ENCODE measurements around the gene GPR25.

The GPR25 gene, protein sequence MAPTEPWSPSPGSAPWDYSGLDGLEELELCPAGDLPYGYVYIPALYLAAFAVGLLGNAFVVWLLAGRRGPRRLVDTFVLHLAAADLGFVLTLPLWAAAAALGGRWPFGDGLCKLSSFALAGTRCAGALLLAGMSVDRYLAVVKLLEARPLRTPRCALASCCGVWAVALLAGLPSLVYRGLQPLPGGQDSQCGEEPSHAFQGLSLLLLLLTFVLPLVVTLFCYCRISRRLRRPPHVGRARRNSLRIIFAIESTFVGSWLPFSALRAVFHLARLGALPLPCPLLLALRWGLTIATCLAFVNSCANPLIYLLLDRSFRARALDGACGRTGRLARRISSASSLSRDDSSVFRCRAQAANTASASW

DNA sequence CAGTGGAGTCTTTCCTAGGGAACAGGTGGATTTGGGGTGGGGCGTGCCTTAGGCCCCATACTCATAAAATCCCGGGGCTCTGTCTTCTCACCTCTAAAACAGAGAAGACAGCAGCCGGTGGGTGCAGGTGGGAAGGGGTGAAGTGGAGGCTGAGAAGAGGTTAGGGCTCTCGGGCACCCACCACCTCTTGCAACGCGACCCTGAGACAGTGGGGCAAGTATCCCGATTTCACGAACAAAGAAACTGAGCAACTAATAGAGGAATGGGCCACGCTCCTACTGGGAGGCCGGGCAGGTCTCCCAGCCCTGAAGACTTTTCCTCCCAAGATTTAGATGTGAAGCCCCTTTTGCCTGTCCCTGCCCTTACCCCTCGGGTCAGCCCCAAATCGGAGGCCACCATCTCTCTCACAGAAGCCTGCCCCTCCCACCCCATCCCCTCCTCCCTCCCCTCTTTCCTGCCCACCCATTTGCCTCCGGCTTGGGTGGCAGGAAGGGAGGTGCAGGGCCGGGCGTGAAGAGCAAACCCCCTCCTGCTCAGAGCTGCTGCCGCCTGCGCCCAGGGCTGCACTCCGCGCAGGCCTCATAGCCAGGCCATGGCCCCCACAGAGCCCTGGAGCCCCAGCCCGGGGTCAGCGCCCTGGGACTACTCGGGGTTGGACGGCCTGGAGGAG, at the start of gene GPR25:
Gene GPR25 (plus strand): TSS at position 536 of the 670 bp plus-strand sequence. CDS start 57 bp downstream, at position 593.
- no peak for DNase-seq

DNA sequence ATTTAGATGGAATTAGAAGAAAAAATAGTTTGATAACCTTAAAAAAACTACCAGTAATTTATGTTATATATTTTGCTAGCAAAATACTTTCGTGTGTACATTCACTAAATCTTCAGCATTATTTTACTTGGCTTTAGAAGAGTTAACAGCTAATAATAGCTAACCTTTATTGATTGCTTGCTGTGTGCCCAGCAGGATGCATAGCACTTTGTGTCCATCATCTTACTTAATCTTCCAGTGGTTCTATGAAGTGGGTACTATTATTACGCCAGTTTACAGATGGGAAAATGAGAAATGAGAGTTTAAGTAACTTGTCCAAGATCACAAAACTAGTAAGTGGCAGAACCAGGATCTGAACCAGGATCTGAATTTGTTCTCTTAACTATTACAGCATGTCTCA, 41.7 kb upstream of the GPR25 start:
- DNase-seq: no peak

DNA sequence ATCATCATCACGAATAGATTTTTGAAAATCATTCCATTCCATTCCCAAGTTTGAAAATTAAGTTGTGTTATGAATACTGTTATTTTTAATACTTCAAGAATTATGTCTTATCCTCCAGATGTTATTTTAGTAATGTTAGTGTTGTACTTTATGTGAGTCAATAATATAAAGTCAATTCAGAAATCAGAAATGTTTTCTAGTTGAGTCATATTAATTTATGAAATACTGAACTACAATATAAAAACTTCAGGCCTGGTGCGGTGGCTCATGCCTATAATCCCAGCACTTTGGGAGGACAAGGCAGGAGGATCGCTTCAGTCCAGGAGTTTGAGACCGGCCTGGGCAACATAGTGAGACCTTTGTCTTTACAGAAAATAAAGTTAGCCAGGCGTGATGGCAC, 38.4 kb upstream of the GPR25 start:
- no peak for DNase-seq

DNA sequence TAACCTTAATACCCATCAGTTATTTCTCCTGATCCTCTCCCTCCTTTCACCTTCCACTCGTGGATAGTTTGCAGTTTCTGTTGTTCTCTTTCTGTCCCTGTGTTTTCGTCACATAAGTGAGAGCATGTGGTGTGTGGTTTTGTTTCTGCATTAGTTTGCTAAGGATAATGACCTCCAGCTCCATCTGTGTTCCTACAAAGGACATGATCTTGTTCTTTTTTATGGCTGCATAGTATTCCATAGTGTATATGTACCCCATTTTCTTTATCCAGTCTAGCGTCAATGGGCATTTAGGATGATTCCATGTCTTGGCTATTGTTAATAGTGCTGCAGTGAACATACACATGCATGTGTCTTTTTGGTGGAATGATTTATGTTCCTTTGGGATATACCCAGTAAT, 36.6 kb upstream of the GPR25 start:
- DNase-seq: no peak

DNA sequence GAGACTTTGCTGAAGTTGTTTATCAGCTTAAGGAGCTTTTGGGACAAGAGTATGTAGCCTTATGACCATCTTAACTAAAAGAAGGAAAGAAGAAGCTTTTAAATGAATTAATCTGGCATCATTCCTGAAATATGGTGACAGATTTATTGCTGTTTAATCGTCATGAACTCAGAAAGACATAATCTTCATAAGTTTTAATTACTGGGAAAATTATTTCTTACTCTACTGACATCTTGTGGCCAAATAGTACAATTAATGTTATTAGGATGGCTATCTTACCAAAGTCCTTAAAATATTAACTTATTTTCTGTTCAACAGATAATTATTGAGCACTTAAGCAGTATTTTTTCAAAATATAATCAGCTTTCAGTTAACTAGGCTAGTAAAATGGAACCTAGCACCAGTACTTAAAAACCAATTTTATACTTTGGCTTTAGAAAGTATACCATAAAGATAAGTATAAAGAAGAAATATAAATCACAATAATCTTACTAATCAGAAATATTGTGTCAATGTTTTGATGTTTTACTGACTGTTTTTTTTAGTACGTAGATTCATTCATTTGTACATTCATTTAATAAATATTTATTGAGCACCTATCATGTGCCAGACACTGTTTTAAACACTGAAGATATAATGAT, 34.7 kb upstream of the GPR25 start:
- no peak for DNase-seq

DNA sequence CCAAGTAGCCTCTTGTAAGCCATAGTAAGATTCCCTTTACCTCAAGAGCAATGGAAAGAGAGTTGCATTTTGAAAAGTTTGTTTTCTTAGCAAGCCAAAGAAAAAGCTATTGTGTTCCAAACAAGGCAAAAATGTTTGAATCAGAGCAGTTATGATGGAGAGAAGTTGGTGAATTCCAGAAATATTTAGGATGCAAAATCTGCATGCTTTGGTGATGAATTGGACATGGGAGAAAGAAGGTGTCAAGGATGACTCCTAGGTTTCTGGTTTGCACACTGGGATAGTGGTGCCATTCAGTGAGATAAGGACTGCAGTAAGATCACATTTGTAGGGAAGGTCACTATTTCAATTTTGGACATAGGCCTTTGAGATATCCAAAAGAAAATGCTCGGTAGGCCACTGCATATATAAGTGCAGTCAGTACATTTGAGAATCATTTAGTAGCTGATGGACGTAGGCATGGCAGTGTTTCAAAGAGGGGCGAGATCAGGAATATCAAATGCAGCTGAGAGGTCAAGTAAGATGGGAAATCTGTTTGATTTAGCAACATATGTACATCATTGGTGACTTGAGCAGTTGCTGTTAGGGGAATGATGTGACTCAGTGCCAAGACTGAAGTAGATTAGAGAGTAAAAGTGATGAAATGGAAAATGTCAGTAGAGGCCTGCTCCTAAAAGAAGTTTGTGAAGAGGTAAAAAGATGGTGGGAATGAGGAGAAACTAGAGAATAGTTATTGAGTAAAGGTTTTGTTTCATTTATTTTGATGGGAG, 33.9 kb upstream of the GPR25 start:
- no peak for DNase-seq

DNA sequence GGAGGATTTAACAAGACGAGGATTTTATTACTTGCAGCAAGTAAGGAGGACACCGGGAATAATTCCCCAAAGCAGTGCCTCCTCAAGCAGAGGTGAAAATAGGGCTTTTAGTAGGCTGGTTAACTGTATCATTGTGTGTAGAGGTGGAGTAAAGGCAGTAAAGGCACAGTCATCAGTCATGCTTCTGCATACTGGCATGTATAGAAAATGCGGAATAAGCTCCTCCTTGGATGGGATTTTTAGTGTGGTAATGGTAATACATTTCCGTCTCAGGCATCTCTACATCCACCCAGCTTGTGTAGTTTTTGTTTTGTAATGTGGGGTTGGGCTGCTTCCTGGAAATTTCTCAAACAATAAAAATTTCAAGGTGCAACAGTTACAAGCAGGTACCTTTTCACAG, 27.4 kb upstream of the GPR25 start:
- no peak for DNase-seq

DNA sequence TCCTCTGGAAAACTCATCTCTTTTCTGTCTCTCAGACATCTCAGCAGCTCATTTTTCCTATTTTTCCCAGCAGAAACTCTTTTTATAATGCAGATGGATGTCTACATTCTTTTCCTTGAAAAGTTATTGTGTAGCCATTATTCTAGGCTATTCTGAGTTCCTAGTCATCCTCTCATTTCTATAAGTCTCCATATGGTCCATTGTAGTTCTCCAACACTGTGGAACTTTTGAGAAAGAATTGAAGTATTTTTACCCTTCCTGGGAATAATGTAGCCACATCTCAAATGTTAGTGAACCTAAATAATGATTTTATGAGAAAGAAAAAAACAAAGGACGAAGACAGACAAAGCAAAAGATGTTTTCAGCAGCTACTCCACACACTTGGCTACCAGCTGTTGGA, 26.4 kb upstream of the GPR25 start:
- no peak for DNase-seq

DNA sequence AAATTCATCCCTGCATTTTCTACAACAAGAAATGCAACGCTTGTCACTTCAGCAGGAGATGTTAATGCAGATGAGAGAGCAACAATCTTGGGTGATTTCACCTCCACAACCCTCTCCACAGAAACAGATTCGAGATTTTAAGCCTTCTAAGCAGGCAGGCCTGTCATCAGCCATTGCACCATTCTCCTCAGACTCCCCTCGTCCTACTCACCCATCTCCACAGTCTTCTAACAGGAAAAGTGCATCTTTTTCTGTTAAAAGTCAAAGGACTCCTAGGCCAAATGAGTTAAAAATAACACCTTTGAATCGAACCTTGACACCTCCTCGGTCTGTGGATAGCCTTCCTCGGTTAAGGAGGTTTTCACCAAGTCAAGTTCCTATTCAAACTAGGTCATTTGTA, 23.4 kb upstream of the GPR25 start:
- DNase-seq: no peak

DNA sequence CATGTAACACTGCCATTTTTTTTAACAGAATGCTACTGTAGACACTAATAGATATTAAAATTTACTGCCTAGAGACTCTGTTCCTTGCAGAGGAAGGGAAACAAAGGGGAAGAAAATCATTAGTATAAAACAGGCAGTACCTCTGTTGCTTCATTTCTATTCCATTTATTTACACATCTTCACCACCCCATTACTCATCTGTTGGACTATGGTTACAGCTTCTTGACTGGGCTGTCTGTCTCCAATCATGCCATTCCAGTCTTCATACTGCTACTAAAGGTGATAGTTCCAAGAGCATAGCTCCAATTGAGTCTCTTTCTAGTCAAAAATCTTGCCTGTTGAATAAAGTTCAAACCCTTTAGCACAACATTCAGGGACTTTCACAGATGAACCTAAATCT, 22.2 kb upstream of the GPR25 start:
- no peak for DNase-seq

DNA sequence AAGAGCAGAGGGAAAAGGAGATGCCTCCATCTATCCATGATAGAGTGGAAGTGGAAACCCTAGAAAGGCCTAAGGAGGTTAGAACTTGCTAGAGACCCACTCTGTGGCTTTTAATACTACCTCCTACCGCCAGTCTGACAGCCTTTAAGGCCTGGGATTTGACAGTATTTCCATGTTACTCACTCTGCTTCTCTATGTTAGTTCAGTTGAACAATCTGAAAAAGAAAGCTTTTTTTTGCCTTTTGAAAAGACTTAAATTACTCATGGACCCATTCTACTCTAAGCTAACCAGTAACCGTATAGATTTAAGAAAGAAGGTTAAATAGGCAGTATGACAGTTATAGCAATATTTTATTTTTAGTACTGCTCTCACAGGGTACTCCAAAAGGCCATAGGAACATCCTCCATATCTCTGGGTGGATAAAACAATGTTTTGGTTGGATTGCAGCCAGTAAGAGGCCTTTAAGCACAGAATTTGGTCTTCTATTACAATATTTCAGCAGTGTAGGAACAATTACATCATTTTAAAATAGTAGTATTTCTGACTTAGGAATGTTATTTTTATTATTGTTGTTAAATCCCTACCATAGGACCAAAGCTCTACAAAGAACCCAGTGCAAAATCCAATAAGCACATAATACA, 15.9 kb upstream of the GPR25 start:
- no peak for DNase-seq

DNA sequence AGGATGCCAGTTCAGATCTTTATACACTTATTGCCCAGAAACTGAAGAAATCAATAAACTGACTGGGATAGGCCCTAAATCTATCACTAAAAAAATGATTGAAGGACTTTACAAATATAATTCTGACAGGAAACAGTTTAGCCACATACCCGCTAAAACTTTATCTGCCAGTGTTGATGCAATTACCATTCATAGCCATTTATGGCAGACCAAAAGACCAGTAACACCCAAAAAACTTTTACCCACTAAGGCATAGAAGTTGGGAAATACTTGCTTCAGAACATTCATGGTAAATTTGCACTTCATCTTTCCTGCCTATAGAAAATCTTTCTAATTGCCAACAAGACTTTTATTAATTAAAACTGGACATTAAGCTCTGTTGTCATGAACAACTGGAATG, 15.0 kb upstream of the GPR25 start:
- DNase-seq: no peak

DNA sequence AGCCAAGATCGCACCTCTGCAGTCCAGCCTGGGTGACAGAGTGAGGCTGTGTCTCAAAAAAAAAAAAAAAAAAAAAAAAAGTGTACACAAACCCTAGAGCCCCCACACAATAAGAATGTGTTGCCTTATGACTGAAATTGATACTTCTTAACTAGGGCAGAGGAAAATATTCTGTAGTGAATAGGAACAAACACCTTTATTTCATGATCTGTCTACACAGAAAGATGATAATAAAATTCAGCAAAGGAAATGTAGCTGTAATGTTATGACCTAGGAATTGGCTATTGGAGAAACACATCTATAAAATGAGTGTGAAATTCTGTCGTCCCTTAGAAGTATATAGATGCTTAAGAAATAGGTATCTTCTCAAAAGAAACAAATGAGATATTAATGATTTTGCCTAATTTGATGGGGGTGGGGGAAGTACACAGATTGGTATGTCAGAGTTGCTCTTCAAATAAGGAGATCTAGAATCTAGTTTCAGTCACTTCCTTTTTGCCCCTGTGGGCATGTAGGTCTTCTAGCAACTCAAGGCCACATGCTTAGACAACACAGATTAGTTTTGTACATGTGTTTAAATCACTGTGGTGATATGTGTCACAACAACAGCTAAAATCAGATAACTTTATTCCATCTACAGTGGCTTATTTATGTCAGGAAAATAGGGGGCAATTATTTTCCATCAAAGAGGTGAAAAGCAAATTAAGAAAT, 10.7 kb upstream of the GPR25 start:
- no peak for DNase-seq

DNA sequence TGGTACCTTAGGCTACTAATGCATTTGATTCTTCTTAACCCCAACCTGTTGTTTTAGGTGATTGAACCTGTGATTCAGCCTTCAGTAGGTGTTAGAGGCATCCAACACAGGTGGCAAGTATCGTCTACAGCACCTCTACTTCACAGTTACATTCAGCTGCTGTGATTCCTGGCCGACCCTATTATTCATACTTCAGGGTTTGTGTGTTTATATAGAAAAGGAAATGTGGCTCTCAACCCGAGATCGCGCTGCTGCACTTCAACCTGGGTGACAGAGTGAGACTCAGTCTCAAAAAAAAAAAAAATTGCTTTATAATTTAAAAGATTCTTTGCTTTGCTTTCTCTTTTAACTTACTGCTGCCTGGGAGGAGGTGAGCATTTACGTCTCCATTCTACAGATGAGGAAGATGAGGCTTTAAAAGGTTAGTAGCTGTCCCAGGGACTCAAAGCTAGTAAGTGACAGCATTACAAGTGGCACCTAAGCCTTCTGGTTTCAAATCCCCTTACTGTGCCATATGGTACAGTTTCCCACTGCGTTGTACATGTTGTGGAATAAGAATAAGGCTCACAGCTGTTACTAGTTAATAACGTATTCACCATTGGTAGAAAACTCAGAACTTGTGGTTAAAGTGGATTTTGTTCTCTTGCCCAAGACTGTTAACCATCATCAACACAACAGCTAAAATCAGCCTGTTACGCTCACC, 9.9 kb upstream of the GPR25 start:
- DNase-seq: no peak

DNA sequence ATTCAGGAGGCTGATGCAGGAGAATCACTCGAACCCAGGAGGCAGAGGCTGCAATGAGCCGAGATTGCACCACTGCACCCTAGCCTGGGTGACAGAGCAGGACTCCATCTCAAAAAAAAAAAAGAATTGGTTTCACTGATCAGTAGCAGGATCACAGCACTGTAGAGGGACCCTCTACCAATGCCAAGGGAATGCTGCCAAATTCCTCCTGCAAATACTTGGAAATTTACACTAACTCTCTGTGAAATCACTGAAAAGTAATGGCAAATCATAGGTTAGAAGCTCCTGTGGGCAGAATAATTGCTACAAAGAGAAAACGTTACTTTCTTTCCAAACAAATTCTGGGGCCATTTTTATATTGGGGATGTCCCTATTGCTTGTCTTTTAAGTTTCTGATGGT, 6.7 kb upstream of the GPR25 start:
- no peak for DNase-seq

DNA sequence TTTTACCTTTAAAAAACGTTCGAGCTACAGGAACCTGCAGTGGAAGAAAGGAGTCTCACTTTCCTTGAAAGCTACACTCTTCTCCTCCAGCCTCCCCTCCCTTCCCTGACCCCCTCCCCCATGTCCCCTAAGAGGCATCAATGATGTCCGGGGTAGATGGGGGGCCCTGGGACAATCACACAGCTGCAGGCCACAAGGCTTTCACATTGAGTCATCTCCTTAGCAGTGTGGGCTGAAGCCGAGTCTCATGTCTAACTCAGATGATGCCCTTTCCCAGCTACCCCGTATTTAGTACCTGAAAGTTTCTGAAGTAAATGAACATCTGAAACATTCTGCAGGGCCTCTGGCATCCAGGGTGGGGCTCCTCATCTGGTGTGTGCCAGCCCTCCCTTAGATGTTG, 6.3 kb upstream of the GPR25 start:
- DNase-seq: no peak

DNA sequence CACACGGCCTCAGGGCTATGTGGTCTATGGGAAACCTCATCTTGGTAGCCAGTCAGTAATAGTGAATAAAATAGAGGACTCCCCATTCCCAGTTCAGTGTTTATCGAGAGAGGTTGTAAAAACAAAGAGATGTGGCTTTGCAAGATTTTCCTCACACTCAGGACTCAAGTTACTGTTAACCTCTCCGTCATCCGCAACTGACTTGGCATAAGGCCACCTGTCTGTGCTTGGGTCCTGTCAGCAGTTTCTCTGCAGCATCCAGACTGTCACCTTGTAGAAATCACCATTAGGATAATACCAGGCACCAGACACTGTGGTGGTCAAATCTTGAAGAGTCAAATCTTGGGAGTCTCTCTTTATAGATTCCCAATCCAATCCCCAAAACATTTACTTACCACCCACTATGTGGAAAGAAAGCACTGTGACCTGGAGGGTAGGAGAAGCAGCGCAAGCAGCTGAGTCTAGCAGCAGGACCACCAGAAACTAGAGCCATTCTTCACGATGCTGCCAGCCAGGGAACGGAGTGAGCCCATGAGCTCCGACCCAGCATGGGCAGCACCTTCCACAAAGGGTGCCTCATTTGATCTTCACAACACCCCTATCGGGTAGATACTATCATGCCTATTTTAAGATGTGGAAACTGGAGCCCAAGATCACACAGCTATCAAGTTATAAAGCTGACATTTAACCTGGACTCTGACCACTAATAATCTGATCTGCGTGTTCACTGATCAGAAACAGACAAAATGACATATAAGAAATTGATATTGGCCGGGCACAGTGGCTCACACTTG, 5.6 kb upstream of the GPR25 start:
- DNase-seq: no peak

DNA sequence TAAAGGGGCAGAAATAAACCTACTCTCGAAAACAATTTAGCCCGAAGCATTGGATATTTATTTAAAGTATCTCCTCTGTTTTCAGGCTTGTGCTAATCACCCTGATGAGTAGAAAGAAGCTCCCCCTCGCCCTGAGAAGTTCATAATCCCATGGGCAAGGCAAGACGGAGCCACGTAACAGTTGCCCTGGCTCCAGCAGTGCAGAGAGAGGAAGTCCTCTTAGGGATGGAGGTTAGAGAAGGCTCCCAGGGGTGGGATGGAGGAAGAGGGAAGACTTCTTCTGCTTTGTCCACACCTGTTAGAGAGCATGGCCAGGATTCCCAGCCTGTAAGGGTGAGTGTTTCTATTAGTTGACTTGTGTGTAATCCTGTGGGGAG, 3.4 kb upstream of the GPR25 start:
- no peak for DNase-seq

DNA sequence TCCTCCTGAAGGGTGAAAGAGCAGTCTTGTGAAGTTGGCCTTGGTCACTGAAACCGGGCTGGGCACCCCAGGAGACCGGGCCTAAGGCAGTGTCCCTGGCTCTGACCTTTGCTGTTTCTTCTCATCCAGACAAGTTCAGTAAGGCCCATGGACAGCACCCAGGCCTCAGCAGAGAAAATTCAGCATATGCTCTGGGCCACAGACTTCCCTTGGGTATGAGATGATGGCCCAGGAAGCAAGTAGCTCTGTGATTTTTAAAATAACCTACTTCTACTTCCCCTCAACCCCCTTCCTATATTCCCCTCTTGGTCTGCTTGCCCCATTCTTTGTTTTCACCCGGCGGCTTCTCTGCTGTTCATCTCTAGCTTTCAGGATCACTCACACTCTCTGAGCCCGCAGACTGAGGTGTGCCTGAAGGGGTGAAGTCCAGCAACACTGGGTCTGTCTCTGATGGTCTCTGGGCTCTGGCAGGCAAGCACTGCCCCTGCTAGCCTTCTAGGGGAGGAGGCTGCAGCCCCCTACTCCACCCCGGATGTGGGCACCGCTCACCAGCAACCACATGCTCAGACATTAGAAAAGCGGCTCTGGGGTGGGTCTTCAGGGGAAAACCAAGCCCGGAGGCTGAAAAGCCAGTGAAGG, 2.9 kb upstream of the GPR25 start:
- no peak for DNase-seq

DNA sequence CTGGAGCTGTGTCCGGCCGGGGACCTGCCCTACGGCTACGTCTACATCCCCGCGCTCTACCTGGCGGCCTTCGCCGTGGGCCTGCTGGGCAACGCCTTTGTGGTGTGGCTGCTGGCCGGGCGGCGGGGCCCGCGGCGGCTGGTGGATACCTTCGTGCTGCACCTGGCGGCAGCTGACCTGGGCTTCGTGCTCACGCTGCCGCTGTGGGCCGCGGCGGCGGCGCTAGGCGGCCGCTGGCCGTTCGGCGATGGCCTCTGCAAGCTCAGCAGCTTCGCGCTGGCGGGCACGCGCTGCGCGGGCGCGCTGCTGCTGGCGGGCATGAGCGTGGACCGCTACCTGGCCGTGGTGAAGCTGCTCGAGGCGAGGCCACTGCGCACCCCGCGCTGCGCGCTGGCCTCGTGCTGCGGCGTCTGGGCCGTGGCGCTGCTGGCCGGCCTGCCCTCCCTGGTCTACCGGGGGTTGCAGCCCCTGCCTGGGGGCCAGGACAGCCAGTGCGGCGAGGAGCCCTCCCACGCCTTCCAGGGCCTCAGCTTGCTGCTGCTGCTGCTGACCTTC, 412 bp downstream of the GPR25 start:
- no peak for DNase-seq

Measured in NCI-H187 (cell line).